OCI-LY7 (cell line): Measurements from ENCODE around the gene SLIT3. TPM values are rescaled to one million over a fixed set of nuclear protein-coding genes. Genes with fewer than 3 reads are reported as not detected.

Experiments used
- BruUV-seq: library from RNA; stranded (reverse); fragments of 400-500 nt; replicated peaks from 2 replicates; lab custom pipeline; 2021; lab: Mats Ljungman, UMichigan
- CTCF ChIA-PET: fragments of 300-600 bp; sonication (Branson Sonifier 250); formaldehyde crosslinking; loops from one replicate; lab custom pipeline; 2022; ENCODE audit warnings: antibody characterized with exemption; ENCODE audit not compliant: unreplicated experiment; lab: Charles Lee
- POLR2A ChIA-PET: fragments of 300-600 bp; sonication (Branson Sonifier 250); formaldehyde crosslinking; loops from one replicate; lab custom pipeline; 2022; ENCODE audit warnings: antibody characterized with exemption; lab: Charles Lee
- DNase-seq: peaks from one replicate; pipeline ENCODE4 v3.0.0-alpha.2; 2015; ENCODE audit warnings: low spot score
- H2AFZ ChIP-seq: fragments of 200-600 bp; sonication (generic), shearing (Covaris generic); 2 replicates; pipeline ENCODE4 v1.6.1; 2014; ENCODE audit warnings: mild to moderate bottlenecking, antibody characterized with exemption, low read length, moderate library complexity
- H3K27ac ChIP-seq: fragments of 200-600 bp; sonication (generic); 2 replicates; pipeline ENCODE4 v1.5.1; 2014; ENCODE audit warnings: mixed run types, low read depth, mild to moderate bottlenecking, moderate library complexity, low read length, inconsistent platforms; ENCODE audit not compliant: poor library complexity, severe bottlenecking
- H3K36me3 ChIP-seq: fragments of 200-600 bp; sonication (generic); 2 replicates; pipeline ENCODE4 v1.6.1; 2014; ENCODE audit warnings: mild to moderate bottlenecking, antibody characterized with exemption, low read length, moderate library complexity, mixed read lengths; ENCODE audit not compliant: insufficient read depth
- H3K4me1 ChIP-seq: fragments of 200-600 bp; sonication (generic); 2 replicates; pipeline ENCODE4 v1.5.1; 2014; ENCODE audit warnings: mild to moderate bottlenecking, low read length; ENCODE audit not compliant: insufficient read depth, poor library complexity, severe bottlenecking
- H3K4me2 ChIP-seq: fragments of 200-600 bp; sonication (generic); 2 replicates; pipeline ENCODE4 v1.6.1; 2014; ENCODE audit warnings: mild to moderate bottlenecking, low read length
- H3K4me3 ChIP-seq: fragments of 200-600 bp; sonication (generic); 2 replicates; pipeline ENCODE4 v1.5.1; 2014; ENCODE audit warnings: mild to moderate bottlenecking, low read depth, low read length; ENCODE audit not compliant: poor library complexity, severe bottlenecking
- H3K79me2 ChIP-seq: fragments of 200-600 bp; sonication (generic); 2 replicates; pipeline ENCODE4 v1.6.1; 2016; ENCODE audit warnings: low read depth, mild to moderate bottlenecking, low read length, moderate library complexity, mixed read lengths; ENCODE audit not compliant: insufficient read depth
- H3K9me2 ChIP-seq: fragments of 200-600 bp; sonication (generic); 2 replicates; pipeline ENCODE4 v1.6.1; 2016; ENCODE audit warnings: mild to moderate bottlenecking, low read length, mixed read lengths; ENCODE audit not compliant: insufficient read depth
- H3K9me3 ChIP-seq: fragments of 200-600 bp; sonication (generic); 2 replicates; pipeline ENCODE4 v1.6.1; 2014; ENCODE audit warnings: mild to moderate bottlenecking, mixed run types, low read length, mixed read lengths
- H4K20me1 ChIP-seq: fragments of 200-600 bp; sonication (generic); 2 replicates; pipeline ENCODE4 v1.6.1; 2014; ENCODE audit warnings: mild to moderate bottlenecking, antibody characterized with exemption, low read length, moderate library complexity, mixed read lengths; ENCODE audit not compliant: insufficient read depth
- CTCF ChIP-seq: fragments of 200-600 bp; sonication (generic); conservative IDR thresholded peaks from 2 replicates; pipeline ENCODE4 v1.5.1; 2014; ENCODE audit warnings: mild to moderate bottlenecking, antibody characterized with exemption, low read length, moderate library complexity, mixed read lengths
- EZH2phosphoT487 ChIP-seq: fragments of 200-600 bp; sonication (generic); IDR thresholded peaks from 2 replicates; pipeline ENCODE4 v1.6.1; 2018; ENCODE audit warnings: low read depth, borderline replicate concordance, mild to moderate bottlenecking, mixed run types, antibody characterized with exemption, low read length, moderate library complexity, mixed read lengths
- intact Hi-C: fragments of 100-400 bp; cut with micrococcal nuclease; formaldehyde crosslinking; loops from one replicate; pipeline ENCODE4 v1.10.0; 2022; ENCODE audit not compliant: unreplicated experiment
- total RNA-seq, 2 experiments: library from RNA; depleted of rRNA in 1 of 2; stranded (reverse); fragments of >200 nt in 1 of 2; shearing (Covaris generic) in 1 of 2; gene quantifications; 2 replicates each; pipeline ENCODE4 v1.2.3, GENCODE V29; 2014 to 2022

The SLIT3 gene
- total RNA-seq, 2 experiments from 2014 or later, result not detected

- DNase-seq, result no peak
- H3K27ac ChIP-seq, result no peak overlapping the region
- TF ChIP-seq CTCF (no peak), EZH2phosphoT487 (no peak)
- no TSS peak for BruUV-seq
- H3K4me1 ChIP-seq, result no peaks in the 10 kb centered on the region
- no peaks in the 10 kb centered on the region for H3K9me3 ChIP-seq
- ChIA-PET POLR2A (no interaction called here), CTCF (no interaction called here)
- no peaks in the 10 kb centered on the region for H3K79me2 ChIP-seq
- H4K20me1 ChIP-seq, result no peaks in the 10 kb centered on the region
- intact Hi-C loops, result no loop called here
- H3K9me2 ChIP-seq, result no peaks in the 10 kb centered on the region
- H3K4me3 ChIP-seq, result no peak overlapping the region
- no peak overlapping the region for H3K4me2 ChIP-seq
- H2AFZ ChIP-seq, result no peak overlapping the region
- H3K36me3 ChIP-seq, result no peaks in the 10 kb centered on the region
These were observed 458.3 kb downstream of the SLIT3 start for GRCh38 chr5:168842571-168843205.

- no peaks in the 10 kb centered on the region for H4K20me1 ChIP-seq
- POLR2A ChIA-PET, result interaction anchor here (0.5 kb wide), 1 partner anchor 33 kb away, joined by 3 read pairs; no protein-coding TSS in a partner anchor
- intact Hi-C loops, result no loop called here
These were observed 463.1 kb downstream of the SLIT3 start for GRCh38 chr5:168837852-168838251.

More at GRCh38 chr5:168837852-168838251, 463.1 kb downstream of the SLIT3 start:
- TF ChIP-seq CTCF, result no peak
- no peak for TF ChIP-seq EZH2phosphoT487
- Histone ChIP-seq H3K27ac (no peak overlapping the region), H3K36me3 (no peaks in the 10 kb centered on the region), H3K79me2 (no peaks in the 10 kb centered on the region), H3K9me2 (no peaks in the 10 kb centered on the region), H3K4me2 (no peak overlapping the region), H3K9me3 (no peaks in the 10 kb centered on the region), H3K4me1 (no peaks in the 10 kb centered on the region), H2AFZ (no peak overlapping the region), H3K4me3 (no peak overlapping the region)
- no TSS peak for BruUV-seq
- DNase-seq, result no peak
- CTCF ChIA-PET, result no interaction called here
